Measurements from ENCODE around the gene HSDL2.
"Not testable (repeated sequence)": the region's sequence is repeated elsewhere in the genome, so short reads cannot be mapped to it uniquely, and the experiment has no call there.

Gene HSDL2

GRCh38 chr9:112384219-112384618 lies 4.3 kb downstream of the HSDL2 start:
- TF ChIP-seq CTCF (IDR thresholded peaks at IDR 0.05; ENCODE audit: borderline replicate concordance, insufficient read depth, low read depth, low read length) = no peak
- no peak overlapping the region for H3K4me3 ChIP-seq (ENCODE audit: low read depth, low read length)

GRCh38 chr9:112384690-112385089 lies 4.8 kb downstream of the HSDL2 start:
- no peak overlapping the region for H3K4me3 ChIP-seq (ENCODE audit: low read depth, low read length)
- TF ChIP-seq CTCF (IDR thresholded peaks at IDR 0.05; ENCODE audit: borderline replicate concordance, insufficient read depth, low read depth, low read length) = no peak

- no peak for TF ChIP-seq CTCF (IDR thresholded peaks at IDR 0.05; ENCODE audit: borderline replicate concordance, insufficient read depth, low read depth, low read length)
- no peak overlapping the region for H3K4me3 ChIP-seq (ENCODE audit: low read depth, low read length)
These were observed 7.2 kb downstream of the HSDL2 start for GRCh38 chr9:112387115-112387514.

GRCh38 chr9:112389897-112390296 lies 10.0 kb downstream of the HSDL2 start:
- H3K4me3 ChIP-seq (ENCODE audit: low read depth, low read length) = not testable (repeated sequence)

GRCh38 chr9:112391936-112392560 lies 12.1 kb downstream of the HSDL2 start:
- H3K4me3 ChIP-seq (ENCODE audit: low read depth, low read length) = not testable (repeated sequence)

GRCh38 chr9:112393146-112393545 lies 13.2 kb downstream of the HSDL2 start:
- not testable (repeated sequence) for H3K4me3 ChIP-seq (ENCODE audit: low read depth, low read length)

GRCh38 chr9:112396416-112396815 lies 16.5 kb downstream of the HSDL2 start:
- no peak for TF ChIP-seq CTCF (IDR thresholded peaks at IDR 0.05; ENCODE audit: borderline replicate concordance, insufficient read depth, low read depth, low read length)
- no peak overlapping the region for H3K4me3 ChIP-seq (ENCODE audit: low read depth, low read length)

GRCh38 chr9:112396872-112397271 lies 17.0 kb downstream of the HSDL2 start:
- H3K4me3 ChIP-seq (ENCODE audit: low read depth, low read length) = no peak overlapping the region
- no peak for TF ChIP-seq CTCF (IDR thresholded peaks at IDR 0.05; ENCODE audit: borderline replicate concordance, insufficient read depth, low read depth, low read length)

GRCh38 chr9:112401175-112401815 lies 21.4 kb downstream of the HSDL2 start:
- no peak overlapping the region for H3K4me3 ChIP-seq (ENCODE audit: low read depth, low read length)
- TF ChIP-seq CTCF (IDR thresholded peaks at IDR 0.05; ENCODE audit: borderline replicate concordance, insufficient read depth, low read depth, low read length) = no peak
